ENCODE data around the gene ADIRF. TPM values are rescaled to one million over a fixed set of nuclear protein-coding genes. Genes with fewer than 3 reads are reported as not detected.

ADIRF gene
- total and polyA plus RNA-seq, 10 of the 15 experiments (the other 5 are each of a cell fraction or from before 2014, with no cell fraction given), result 0.12 to 2.5 (median 0.70) TPM; not detected in 2

DNA sequence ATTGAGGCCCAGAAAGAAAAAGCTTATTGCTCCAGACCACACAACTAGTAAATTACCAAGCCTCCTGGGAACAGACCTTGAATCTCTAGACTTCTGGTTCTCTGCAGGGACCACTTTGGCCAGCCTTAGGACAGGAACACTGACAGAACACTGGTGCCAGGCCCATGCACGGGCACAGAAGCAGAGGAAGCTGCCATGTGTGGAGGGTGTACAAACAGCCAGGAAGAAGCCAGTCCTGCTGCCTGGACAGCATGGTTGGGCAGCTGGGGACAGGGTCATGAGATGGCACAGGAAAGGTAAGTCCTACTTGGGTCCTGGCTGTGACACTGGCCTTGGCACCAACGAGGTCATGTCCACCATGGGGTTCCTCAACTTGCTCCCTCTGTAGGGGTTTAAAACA, 30.0 kb upstream of the ADIRF start:
- H3K4me2 ChIP-seq (ENCODE audit: control insufficient read depth, insufficient read depth), result no peak overlapping the region
- DNase-seq (ENCODE audit: low read depth, low spot score) (no peak), FAIRE-seq (no peak), ATAC-seq (no peak)
- H3K27ac ChIP-seq (ENCODE audit: control insufficient read depth, insufficient read depth), result no peak overlapping the region
- WGBS (ENCODE audit: insufficient coverage, insufficient replicate concordance, low lambda C conversion rate, missing lambda C conversion rate), result 93% methylated on average over 2 of the region's 2 CpGs
- no peak overlapping the region for H3K4me3 ChIP-seq
- no TSS peak for BruUV-seq (replicated peaks)
- intact Hi-C loops (cut with micrococcal nuclease; ENCODE audit: unreplicated experiment), result loop anchor here (5.0 kb wide), 2 partner anchors 209 to 264 kb away; no protein-coding TSS in a partner anchor
- ChIA-PET SMC1A (ENCODE audit: uncharacterized antibody, unreplicated experiment) (interaction anchor here (1.0 to 3.0 kb wide), 2 partner anchors 18 to 28 kb away, joined by 3 to 8 read pairs; no protein-coding TSS in a partner anchor), RAD21 (ENCODE audit: unreplicated experiment) (interaction anchor here (2.0 kb wide), 1 partner anchor 22 kb away, joined by 12 read pairs; no protein-coding TSS in a partner anchor), POLR2A (interaction anchor here (0.7 kb wide), 1 partner anchor 544 kb away, joined by 5 read pairs; no protein-coding TSS in a partner anchor), CTCF (interaction anchor here (0.7 to 3.9 kb wide), 13 partner anchors 8 to 249 kb away, joined by 3 to 25 read pairs (median 3); no protein-coding TSS in a partner anchor)
- H3K9me3 ChIP-seq (replicated peaks; ENCODE audit: control insufficient read depth, insufficient read depth, low read length), result no peaks in the 10 kb centered on the region
- H3K4me1 ChIP-seq (ENCODE audit: control insufficient read depth, insufficient read depth, low read length), result no peaks in the 10 kb centered on the region; the same call in 1 of the 2 replicates
- TF ChIP-seq EGR1 (IDR thresholded peaks at IDR 0.05; ENCODE audit: borderline replicate concordance in 1 of 2, low read depth in 2 of 2, low read length in 2 of 2), result no peak
- TF ChIP-seq IRF4 (IDR thresholded peaks at IDR 0.05; ENCODE audit: low read depth, low read length), result no peak
- TF ChIP-seq, protein P1, sequence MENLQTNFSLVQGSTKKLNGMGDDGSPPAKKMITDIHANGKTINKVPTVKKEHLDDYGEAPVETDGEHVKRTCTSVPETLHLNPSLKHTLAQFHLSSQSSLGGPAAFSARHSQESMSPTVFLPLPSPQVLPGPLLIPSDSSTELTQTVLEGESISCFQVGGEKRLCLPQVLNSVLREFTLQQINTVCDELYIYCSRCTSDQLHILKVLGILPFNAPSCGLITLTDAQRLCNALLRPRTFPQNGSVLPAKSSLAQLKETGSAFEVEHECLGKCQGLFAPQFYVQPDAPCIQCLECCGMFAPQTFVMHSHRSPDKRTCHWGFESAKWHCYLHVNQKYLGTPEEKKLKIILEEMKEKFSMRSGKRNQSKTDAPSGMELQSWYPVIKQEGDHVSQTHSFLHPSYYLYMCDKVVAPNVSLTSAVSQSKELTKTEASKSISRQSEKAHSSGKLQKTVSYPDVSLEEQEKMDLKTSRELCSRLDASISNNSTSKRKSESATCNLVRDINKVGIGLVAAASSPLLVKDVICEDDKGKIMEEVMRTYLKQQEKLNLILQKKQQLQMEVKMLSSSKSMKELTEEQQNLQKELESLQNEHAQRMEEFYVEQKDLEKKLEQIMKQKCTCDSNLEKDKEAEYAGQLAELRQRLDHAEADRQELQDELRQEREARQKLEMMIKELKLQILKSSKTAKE (IDR thresholded peaks at IDR 0.05; ENCODE audit: low read depth, poor library complexity, severe bottlenecking), result no peak
- TF ChIP-seq, protein P2, sequence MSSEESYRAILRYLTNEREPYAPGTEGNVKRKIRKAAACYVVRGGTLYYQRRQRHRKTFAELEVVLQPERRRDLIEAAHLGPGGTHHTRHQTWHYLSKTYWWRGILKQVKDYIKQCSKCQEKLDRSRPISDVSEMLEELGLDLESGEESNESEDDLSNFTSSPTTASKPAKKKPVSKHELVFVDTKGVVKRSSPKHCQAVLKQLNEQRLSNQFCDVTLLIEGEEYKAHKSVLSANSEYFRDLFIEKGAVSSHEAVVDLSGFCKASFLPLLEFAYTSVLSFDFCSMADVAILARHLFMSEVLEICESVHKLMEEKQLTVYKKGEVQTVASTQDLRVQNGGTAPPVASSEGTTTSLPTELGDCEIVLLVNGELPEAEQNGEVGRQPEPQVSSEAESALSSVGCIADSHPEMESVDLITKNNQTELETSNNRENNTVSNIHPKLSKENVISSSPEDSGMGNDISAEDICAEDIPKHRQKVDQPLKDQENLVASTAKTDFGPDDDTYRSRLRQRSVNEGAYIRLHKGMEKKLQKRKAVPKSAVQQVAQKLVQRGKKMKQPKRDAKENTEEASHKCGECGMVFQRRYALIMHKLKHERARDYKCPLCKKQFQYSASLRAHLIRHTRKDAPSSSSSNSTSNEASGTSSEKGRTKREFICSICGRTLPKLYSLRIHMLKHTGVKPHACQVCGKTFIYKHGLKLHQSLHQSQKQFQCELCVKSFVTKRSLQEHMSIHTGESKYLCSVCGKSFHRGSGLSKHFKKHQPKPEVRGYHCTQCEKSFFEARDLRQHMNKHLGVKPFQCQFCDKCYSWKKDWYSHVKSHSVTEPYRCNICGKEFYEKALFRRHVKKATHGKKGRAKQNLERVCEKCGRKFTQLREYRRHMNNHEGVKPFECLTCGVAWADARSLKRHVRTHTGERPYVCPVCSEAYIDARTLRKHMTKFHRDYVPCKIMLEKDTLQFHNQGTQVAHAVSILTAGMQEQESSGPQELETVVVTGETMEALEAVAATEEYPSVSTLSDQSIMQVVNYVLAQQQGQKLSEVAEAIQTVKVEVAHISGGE (CRISPR knock-in tag; IDR thresholded peaks at IDR 0.05), result no peak
- TF ChIP-seq ASH2L (IDR thresholded peaks at IDR 0.05; ENCODE audit: borderline replicate concordance, low read depth), result no peak
- TF ChIP-seq, protein P3, sequence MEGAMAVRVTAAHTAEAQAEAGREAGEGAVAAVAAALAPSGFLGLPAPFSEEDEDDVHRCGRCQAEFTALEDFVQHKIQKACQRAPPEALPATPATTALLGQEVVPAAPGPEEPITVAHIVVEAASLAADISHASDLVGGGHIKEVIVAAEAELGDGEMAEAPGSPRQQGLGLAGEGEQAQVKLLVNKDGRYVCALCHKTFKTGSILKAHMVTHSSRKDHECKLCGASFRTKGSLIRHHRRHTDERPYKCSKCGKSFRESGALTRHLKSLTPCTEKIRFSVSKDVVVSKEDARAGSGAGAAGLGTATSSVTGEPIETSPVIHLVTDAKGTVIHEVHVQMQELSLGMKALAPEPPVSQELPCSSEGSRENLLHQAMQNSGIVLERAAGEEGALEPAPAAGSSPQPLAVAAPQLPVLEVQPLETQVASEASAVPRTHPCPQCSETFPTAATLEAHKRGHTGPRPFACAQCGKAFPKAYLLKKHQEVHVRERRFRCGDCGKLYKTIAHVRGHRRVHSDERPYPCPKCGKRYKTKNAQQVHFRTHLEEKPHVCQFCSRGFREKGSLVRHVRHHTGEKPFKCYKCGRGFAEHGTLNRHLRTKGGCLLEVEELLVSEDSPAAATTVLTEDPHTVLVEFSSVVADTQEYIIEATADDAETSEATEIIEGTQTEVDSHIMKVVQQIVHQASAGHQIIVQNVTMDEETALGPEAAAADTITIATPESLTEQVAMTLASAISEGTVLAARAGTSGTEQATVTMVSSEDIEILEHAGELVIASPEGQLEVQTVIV (IDR thresholded peaks at IDR 0.05; ENCODE audit: borderline replicate concordance, partially characterized antibody), result no peak
- TF ChIP-seq, protein P4, sequence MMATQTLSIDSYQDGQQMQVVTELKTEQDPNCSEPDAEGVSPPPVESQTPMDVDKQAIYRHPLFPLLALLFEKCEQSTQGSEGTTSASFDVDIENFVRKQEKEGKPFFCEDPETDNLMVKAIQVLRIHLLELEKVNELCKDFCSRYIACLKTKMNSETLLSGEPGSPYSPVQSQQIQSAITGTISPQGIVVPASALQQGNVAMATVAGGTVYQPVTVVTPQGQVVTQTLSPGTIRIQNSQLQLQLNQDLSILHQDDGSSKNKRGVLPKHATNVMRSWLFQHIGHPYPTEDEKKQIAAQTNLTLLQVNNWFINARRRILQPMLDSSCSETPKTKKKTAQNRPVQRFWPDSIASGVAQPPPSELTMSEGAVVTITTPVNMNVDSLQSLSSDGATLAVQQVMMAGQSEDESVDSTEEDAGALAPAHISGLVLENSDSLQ (IDR thresholded peaks at IDR 0.05), result no peak
- no peak for TF ChIP-seq CREB1 (IDR thresholded peaks at IDR 0.05; ENCODE audit: low read depth)
- no peaks in the 10 kb centered on the region for H3K79me2 ChIP-seq (ENCODE audit: control insufficient read depth, insufficient read depth, low read length)
- no peaks in the 10 kb centered on the region for H3K27me3 ChIP-seq (replicated peaks in 1 of 2; ENCODE audit: control insufficient read depth in 2 of 2, insufficient read depth in 2 of 2, low read length in 1 of 2)
- no peak overlapping the region for H3K9ac ChIP-seq (ENCODE audit: control insufficient read depth, insufficient read depth, low read length)
- no peak overlapping the region for H2AFZ ChIP-seq (ENCODE audit: control insufficient read depth, low read depth, low read length)
- in situ Hi-C loops (cut with MboI), result no loop called here
- H3K36me3 ChIP-seq (ENCODE audit: control insufficient read depth in 2 of 2, insufficient read depth in 2 of 2, low read length in 1 of 2), result no peaks in the 10 kb centered on the region
- H4K20me1 ChIP-seq (ENCODE audit: control insufficient read depth, insufficient read depth), result no peaks in the 10 kb centered on the region

Measured in GM12878 (cell line).